ENCODE results near the gene DENND1B.

- no peak for TF ChIP-seq POLR2A (IDR thresholded peaks at IDR 0.05)
- no peak for TF ChIP-seq CTCF (IDR thresholded peaks at IDR 0.05)
These were observed 171.0 kb downstream of the DENND1B start for GRCh38 chr1:197604302-197604701.
